PC-3 (cell line): ENCODE data around the gene EYS. TPM values are rescaled to one million over a fixed set of nuclear protein-coding genes. Genes with fewer than 3 reads are reported as not detected.

Source experiments
- ATAC-seq: fragments of 200-7000 bp; cut with Tn5 transposase; 2 replicates; pipeline ENCODE4 v1.9.1; 2020; ENCODE audit warnings: mild to moderate bottlenecking, moderate library complexity
- BruUV-seq: library from RNA; stranded (reverse); fragments of 400-500 nt; replicated peaks from 2 replicates; lab custom pipeline; 2021; lab: Mats Ljungman, UMichigan
- CTCF ChIA-PET: fragments of 300-600 bp; sonication (Branson Sonifier 250); formaldehyde crosslinking; loops from one replicate; lab custom pipeline; 2022; ENCODE audit warnings: antibody characterized with exemption; lab: Charles Lee
- POLR2A ChIA-PET: fragments of 300-600 bp; sonication (Branson Sonifier 250); formaldehyde crosslinking; loops from one replicate; lab custom pipeline; 2022; ENCODE audit warnings: antibody characterized with exemption; ENCODE audit not compliant: unreplicated experiment; lab: Charles Lee
- DNase-seq: peaks from one replicate; pipeline ENCODE4 v3.0.0-alpha.2; 2015
- H2AFZ ChIP-seq: fragments of 300-600 bp; sonication (generic); 2 replicates; pipeline ENCODE4 v1.6.0; 2016; ENCODE audit warnings: antibody characterized with exemption, low read length
- H3F3A ChIP-seq: fragments of 300-600 bp; sonication (generic); one replicate; pipeline ENCODE4 v1.6.0; 2017; ENCODE audit warnings: antibody characterized with exemption, low read length, control low read depth, mild to moderate bottlenecking; ENCODE audit not compliant: unreplicated experiment
- H3K27ac ChIP-seq: fragments of 300-600 bp; sonication (generic); 2 replicates; pipeline ENCODE4 v1.5.1; 2016; ENCODE audit warnings: mild to moderate bottlenecking, low read length
- H3K27me3 ChIP-seq: fragments of 300-600 bp; sonication (generic); 2 replicates; pipeline ENCODE4 v1.6.1; 2016; ENCODE audit warnings: low read length, mixed read lengths
- H3K36me3 ChIP-seq: fragments of 300-600 bp; sonication (generic); 2 replicates; pipeline ENCODE4 v1.6.1; 2016; ENCODE audit warnings: low read depth, mixed run types, low read length, mixed read lengths
- H3K4me1 ChIP-seq: fragments of 300-600 bp; sonication (generic); 2 replicates; pipeline ENCODE4 v1.5.1; 2016; ENCODE audit warnings: low read length; ENCODE audit not compliant: insufficient read depth
- H3K4me2 ChIP-seq: fragments of 300-600 bp; sonication (generic); 2 replicates; pipeline ENCODE4 v1.6.0; 2016; ENCODE audit warnings: low read length
- H3K4me3 ChIP-seq: fragments of 300-600 bp; sonication (generic); 2 replicates; pipeline ENCODE4 v1.5.1; 2016; ENCODE audit warnings: mild to moderate bottlenecking, low read length, mixed read lengths
- H3K79me2 ChIP-seq: fragments of 300-600 bp; sonication (generic); 2 replicates; pipeline ENCODE4 v1.6.1; 2017; ENCODE audit warnings: low read length, mixed read lengths
- H3K9ac ChIP-seq: fragments of 300-600 bp; sonication (generic); 2 replicates; pipeline ENCODE4 v1.6.0; 2016; ENCODE audit warnings: mild to moderate bottlenecking, low read length
- H3K9me2 ChIP-seq: fragments of 300-600 bp; sonication (generic); replicated peaks from 2 replicates; pipeline ENCODE4 v1.6.1; 2016; ENCODE audit warnings: mixed run types, low read length, mixed read lengths
- H3K9me3 ChIP-seq: fragments of 300-600 bp; sonication (generic); 2 replicates; pipeline ENCODE4 v1.6.1; 2016; ENCODE audit warnings: low read length, mixed read lengths
- H4K20me1 ChIP-seq: fragments of 300-600 bp; sonication (generic); 2 replicates; pipeline ENCODE4 v1.6.1; 2016; ENCODE audit warnings: low read length, mixed read lengths
- CTCF ChIP-seq: fragments of 300-600 bp; sonication (generic); conservative IDR thresholded peaks from 2 replicates; pipeline ENCODE4 v1.5.1; 2017; ENCODE audit warnings: antibody characterized with exemption, low read depth, mild to moderate bottlenecking, low read length
- EZH2 ChIP-seq: fragments of 300-600 bp; sonication (generic); IDR thresholded peaks from one replicate; pipeline ENCODE4 v1.6.1; 2017; ENCODE audit warnings: antibody characterized with exemption, mild to moderate bottlenecking, low read length; ENCODE audit not compliant: unreplicated experiment
- EZH2phosphoT487 ChIP-seq: fragments of 300-600 bp; sonication (generic); IDR thresholded peaks from 2 replicates; pipeline ENCODE4 v1.6.1; 2018; ENCODE audit warnings: mild to moderate bottlenecking, antibody characterized with exemption, low read length, borderline replicate concordance
- intact Hi-C: fragments of 100-400 bp; cut with micrococcal nuclease; formaldehyde crosslinking; loops from 2 replicates; pipeline ENCODE4 v1.9.0; 2023
- total RNA-seq: library from RNA; depleted of rRNA; stranded (reverse); fragments of >200 nt; gene quantifications from 2 replicates; pipeline ENCODE4 v1.2.3, GENCODE V29; 2014

EYS gene
- total RNA-seq, 1 experiment from 2014 or later: 0.07 TPM

DNA sequence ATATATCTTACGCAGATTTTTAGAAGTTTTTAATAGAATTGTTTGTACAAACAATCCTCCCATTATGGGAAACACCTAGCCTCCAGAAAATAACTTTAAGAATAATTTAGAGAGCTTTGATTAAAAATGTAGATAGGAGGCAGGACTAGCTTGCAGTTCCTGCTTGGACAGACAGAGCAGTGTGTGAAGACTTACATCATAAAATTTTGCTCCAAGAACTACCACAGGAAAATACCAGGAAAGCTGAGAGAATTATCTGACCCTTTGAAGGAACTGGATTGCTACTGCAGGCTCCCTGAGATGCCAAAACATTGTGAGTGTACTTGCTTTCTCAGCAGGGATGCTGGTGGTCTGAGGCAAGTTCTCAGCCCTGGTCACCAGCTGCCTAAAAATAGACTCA, 64.2 kb downstream of the EYS start:
- no peaks in the 10 kb centered on the region for H3K9me3 ChIP-seq
- no peaks in the 10 kb centered on the region for H3F3A ChIP-seq
- no peak overlapping the region for H3K9ac ChIP-seq
- ATAC-seq (no peak), DNase-seq (no peak)
- H3K27me3 ChIP-seq: no peaks in the 10 kb centered on the region
- BruUV-seq: no TSS peak
- TF ChIP-seq EZH2phosphoT487 (no peak), CTCF (no peak), EZH2 (no peak)
- H3K79me2 ChIP-seq: no peaks in the 10 kb centered on the region
- ChIA-PET POLR2A (no interaction called here), CTCF (no interaction called here)
- no peaks in the 10 kb centered on the region for H3K36me3 ChIP-seq
- H3K4me2 ChIP-seq: no peak overlapping the region
- intact Hi-C loops: no loop called here
- H3K4me3 ChIP-seq: no peak overlapping the region
- H3K4me1 ChIP-seq: no peaks in the 10 kb centered on the region
- no peak overlapping the region for H2AFZ ChIP-seq
- H4K20me1 ChIP-seq: no peaks in the 10 kb centered on the region
- no peaks in the 10 kb centered on the region for H3K9me2 ChIP-seq
- H3K27ac ChIP-seq: no peak overlapping the region

DNA sequence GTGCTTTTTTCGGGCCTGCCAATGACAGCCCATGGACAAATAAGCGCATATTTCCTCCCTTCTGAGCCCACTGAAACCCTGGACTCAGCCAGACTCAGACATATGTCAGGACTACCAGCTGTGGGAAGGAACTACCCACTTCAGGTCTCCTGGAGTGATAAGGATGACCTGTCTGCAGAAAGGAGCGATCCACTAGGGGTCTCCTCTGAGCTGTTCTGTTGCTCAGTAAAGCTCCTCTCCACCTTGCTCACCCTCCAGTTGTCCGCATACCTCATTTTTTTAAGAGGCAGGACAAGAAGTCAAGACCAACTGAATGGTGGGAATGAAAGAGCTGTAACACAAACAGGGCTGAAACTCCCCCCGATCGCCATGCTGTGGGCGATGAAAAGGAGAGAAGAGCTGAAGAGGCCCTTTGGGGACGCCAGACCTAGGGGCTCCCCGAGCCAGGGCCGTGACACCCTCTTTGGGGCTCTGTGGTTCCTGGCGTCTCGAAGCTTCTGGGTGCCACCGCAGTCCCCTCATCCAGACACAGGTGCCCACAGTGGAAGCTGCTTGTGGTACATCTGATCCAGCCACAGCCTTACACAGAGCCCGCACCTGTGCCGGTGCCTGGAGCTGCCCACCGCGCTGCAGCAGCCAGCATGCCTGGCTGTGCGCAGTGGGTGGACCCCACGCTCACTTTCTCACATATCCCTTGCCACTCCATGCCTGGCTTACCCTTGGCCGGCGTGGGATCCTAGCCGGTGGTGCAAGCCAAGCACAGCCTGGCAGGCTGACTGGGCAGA, 68.8 kb downstream of the EYS start:
- intact Hi-C loops: no loop called here
- no peak overlapping the region for H3K4me3 ChIP-seq
- no peak overlapping the region for H3K4me2 ChIP-seq
- no peak overlapping the region for H3K27ac ChIP-seq
- no peaks in the 10 kb centered on the region for H3K36me3 ChIP-seq
- no peaks in the 10 kb centered on the region for H3K79me2 ChIP-seq
- H3K4me1 ChIP-seq: no peaks in the 10 kb centered on the region
- no peaks in the 10 kb centered on the region for H3K27me3 ChIP-seq
- no peak overlapping the region for H2AFZ ChIP-seq
- ATAC-seq (peak; percentile 81), DNase-seq (peak; percentile 43)
- BruUV-seq: no TSS peak
- H3K9ac ChIP-seq: no peak overlapping the region
- ChIA-PET CTCF (no interaction called here), POLR2A (interaction anchor here (0.5 kb wide), 1 partner anchor 198 kb away, joined by 3 read pairs; no protein-coding TSS in a partner anchor)
- TF ChIP-seq EZH2phosphoT487 (no peak), CTCF (peak; percentile 55), EZH2 (no peak)
- no peaks in the 10 kb centered on the region for H4K20me1 ChIP-seq
- H3K9me2 ChIP-seq: no peaks in the 10 kb centered on the region
- H3F3A ChIP-seq: no peaks in the 10 kb centered on the region
- no peaks in the 10 kb centered on the region for H3K9me3 ChIP-seq
